B cell (primary cell): ENCODE results near the gene CRY2. TPM values are rescaled to one million over a fixed set of nuclear protein-coding genes. Genes with fewer than 3 reads are reported as not detected.

ENCODE experiments used
- ATAC-seq: fragments of 200-7000 bp; cut with Tn5 transposase; one replicate; pipeline ENCODE4 v1.10.0; 2021; ENCODE audit warnings: low read depth, mild to moderate bottlenecking, moderate number of reproducible peaks, moderate library complexity
- CTCF ChIA-PET: fragments of 350-600 bp; sonication (Branson Sonifier 250); formaldehyde crosslinking; loops from one replicate; lab custom pipeline; 2021; ENCODE audit warnings: antibody characterized with exemption, inconsistent platforms; lab: Charles Lee
- POLR2A ChIA-PET: fragments of 350-600 bp; sonication (Branson Sonifier 250); formaldehyde crosslinking; loops from one replicate; lab custom pipeline; 2021; ENCODE audit warnings: antibody characterized with exemption; lab: Charles Lee
- DNase-seq: peaks from one replicate; pipeline ENCODE4 v3.0.0; 2013
- H2AFZ ChIP-seq: 2 replicates; pipeline ENCODE4 v1.6.1; 2012; ENCODE audit warnings: mild to moderate bottlenecking, low read depth, low read length; ENCODE audit not compliant: insufficient read depth, poor library complexity, severe bottlenecking
- H3K27ac ChIP-seq, 2 donors: 1 replicate in 1 of 2; 2 replicates in 1 of 2; pipeline ENCODE4 v1.5.1; 2012 to 2013; ENCODE audit warnings: low read length in 2 of 2, mild to moderate bottlenecking in 2 of 2, moderate library complexity in 1 of 2
- H3K27me3 ChIP-seq, 4 experiments: fragments of 200-600 bp in 1 of 4; sonication (generic) in 1 of 4; replicated peaks in 1 of 4; 1 replicate in 2 of 4; 2 replicates in 2 of 4; pipeline versions ENCODE4 v1.6.1 to v1.7.0; 2013 to 2016; ENCODE audit warnings: low read length in 3 of 4, mild to moderate bottlenecking in 2 of 4, mixed read lengths in 1 of 4, moderate library complexity in 1 of 4; ENCODE audit not compliant: insufficient read depth in 4 of 4, control insufficient read depth in 3 of 4; ENCODE audit errors: control extremely low read depth in 1 of 4
- H3K36me3 ChIP-seq, 2 experiments: replicated peaks in 1 of 2; 1 replicate in 1 of 2; 2 replicates in 1 of 2; pipeline versions ENCODE4 v1.6.1 to v1.7.1; 2013; ENCODE audit warnings: low read length in 1 of 2; ENCODE audit not compliant: insufficient read depth in 2 of 2, control insufficient read depth in 1 of 2; ENCODE audit errors: control extremely low read depth in 1 of 2, extremely low read depth in 1 of 2
- H3K4me1 ChIP-seq, 2 donors: fragments of 200-600 bp in 1 of 2; sonication (generic) in 1 of 2; 1 replicate in 1 of 2; 2 replicates in 1 of 2; pipeline versions ENCODE4 v1.5.1 to v1.6.1; 2013 to 2017; ENCODE audit warnings: low read length in 2 of 2; ENCODE audit not compliant: control insufficient read depth in 2 of 2, insufficient read depth in 2 of 2
- H3K4me2 ChIP-seq: replicated peaks from 2 replicates; pipeline ENCODE3; 2012; ENCODE audit warnings: mild to moderate bottlenecking, low read depth, low read length; ENCODE audit not compliant: poor library complexity, severe bottlenecking
- H3K4me3 ChIP-seq, 5 experiments: fragments of 200-600 bp in 1 of 5; sonication (generic) in 1 of 5; 1 replicate in 3 of 5; 2 replicates in 2 of 5; pipeline versions ENCODE4 v1.5.1 to v1.7.0; 2011 to 2016; ENCODE audit warnings: low read length in 4 of 5, mild to moderate bottlenecking in 4 of 5, low read depth in 2 of 5, control low read depth in 1 of 5, moderate library complexity in 1 of 5; ENCODE audit not compliant: insufficient read depth in 1 of 5; ENCODE audit errors: control extremely low read depth in 1 of 5, extremely low read depth in 1 of 5
- H3K79me2 ChIP-seq: fragments of 200-600 bp; sonication (generic); one replicate; pipeline ENCODE4 v1.6.0; 2016; ENCODE audit warnings: low read length; ENCODE audit not compliant: control insufficient read depth, insufficient read depth
- H3K9ac ChIP-seq: fragments of 200-600 bp; sonication (generic); 2 replicates; pipeline ENCODE4 v1.6.1; 2017; ENCODE audit warnings: mild to moderate bottlenecking, low read length, moderate library complexity
- H3K9me3 ChIP-seq, 3 donors: one replicate each; pipeline versions ENCODE4 v1.6.1 to v1.7.1; 2013; ENCODE audit warnings: low read length in 2 of 3; ENCODE audit not compliant: control insufficient read depth in 2 of 3, insufficient read depth in 1 of 3; ENCODE audit errors: control extremely low read depth in 1 of 3
- H4K20me1 ChIP-seq: 2 replicates; pipeline ENCODE4 v1.6.0; 2012; ENCODE audit warnings: mild to moderate bottlenecking, low read length; ENCODE audit not compliant: insufficient read depth, control insufficient read depth, poor library complexity, severe bottlenecking
- H3K27ac Mint-ChIP-seq: one replicate; pipeline ENCODE4 v1.8.0; 2021; ENCODE audit warnings: mixed read lengths
- H3K27me3 Mint-ChIP-seq: one replicate; pipeline ENCODE4 v1.8.0; 2021; ENCODE audit warnings: mixed read lengths
- H3K4me1 Mint-ChIP-seq: one replicate; pipeline ENCODE4 v1.8.0; 2021; ENCODE audit warnings: mixed read lengths
- H3K4me3 Mint-ChIP-seq: one replicate; pipeline ENCODE4 v1.8.0; 2021; ENCODE audit warnings: mixed read lengths
- H3K9me3 Mint-ChIP-seq: one replicate; pipeline ENCODE4 v1.8.0; 2022; ENCODE audit warnings: mixed read lengths; ENCODE audit not compliant: insufficient read depth
- EZH2 ChIP-seq: IDR thresholded peaks from 2 replicates; pipeline ENCODE4 v1.6.1; 2012; ENCODE audit warnings: borderline replicate concordance, low read depth, mild to moderate bottlenecking, moderate library complexity, low read length; ENCODE audit not compliant: insufficient read depth, poor library complexity, severe bottlenecking
- WGBS: methylation state at CpG from one replicate; pipeline ENCODE4 v1.1.5; 2013; ENCODE audit warnings: missing lambda C conversion rate; ENCODE audit not compliant: insufficient coverage; 5-methylcytosine and 5-hydroxymethylcytosine counted together
- intact Hi-C: fragments of 100-400 bp; cut with micrococcal nuclease; formaldehyde crosslinking; loops from one replicate; pipeline ENCODE4 v1.10.0; 2022
- polyA plus RNA-seq: library from polyadenylated mRNA; depleted of rRNA; stranded (reverse); fragments of >200 nt; gene quantifications from 2 replicates; pipeline ENCODE4 v1.2.3, GENCODE V29; 2012
- total RNA-seq, 2 donors: library from RNA; stranded (reverse); fragments of 120-200 nt in 1 of 2; gene quantifications; 1 replicate in 1 of 2; 2 replicates in 1 of 2; pipeline versions ENCODE4 v1.2.3 to v1.2.4, GENCODE V29; 2013 to 2022
- TF ChIP-seq, protein P1 (sequence below): fragments of 200-600 bp; IDR thresholded peaks from one replicate; pipeline ENCODE4 v1.8.0; 2022; ENCODE audit warnings: antibody characterized with exemption, mild to moderate bottlenecking

CRY2 gene
- total and polyA plus RNA-seq, 2 donors (not counting 1 experiment from before 2014, with no cell fraction given), result 20.4 to 65.1 TPM

DNA sequence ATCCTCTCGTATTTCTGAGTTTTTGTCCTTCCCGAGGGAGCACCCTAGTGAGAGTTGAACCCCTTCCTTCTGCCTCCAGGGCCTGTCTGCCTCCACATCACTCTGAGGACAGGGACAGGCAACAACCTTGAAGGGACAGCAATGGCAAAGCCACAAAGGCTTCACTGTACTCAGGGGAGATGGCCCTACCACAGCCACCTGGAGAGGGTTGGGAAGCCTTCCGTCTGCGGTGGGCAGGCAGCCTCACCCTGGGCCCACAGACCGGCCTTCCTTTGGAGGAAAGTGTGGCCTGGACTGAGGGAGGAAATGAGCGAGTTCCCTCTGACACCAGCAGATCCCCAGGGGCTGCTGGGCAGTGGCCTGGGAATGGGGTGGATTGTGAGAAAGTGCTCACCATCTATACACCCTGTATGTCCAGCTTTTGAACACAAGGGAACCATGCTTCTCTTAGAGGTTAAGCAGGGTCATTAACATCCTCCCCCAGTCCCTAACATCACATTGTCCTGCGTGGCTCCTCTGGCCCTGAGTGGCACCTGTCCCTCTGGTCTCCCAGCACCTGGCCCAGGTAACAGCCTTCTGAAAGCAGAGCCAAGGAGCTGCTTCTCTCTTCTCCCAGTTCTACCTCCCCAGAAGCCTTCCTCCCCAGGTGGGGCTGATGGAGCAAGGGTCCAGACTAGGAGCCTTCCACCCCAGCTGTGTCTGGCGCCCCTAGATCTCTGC lies 35.5 kb upstream of the CRY2 start:
- H3K27me3 ChIP-seq, result no peaks in the 10 kb centered on the region
- H3K9ac ChIP-seq, result no peak overlapping the region
- DNase-seq, result no peak
- Mint-ChIP-seq H3K27ac (no peak overlapping the region), H3K9me3 (no peaks in the 10 kb centered on the region), H3K27me3 (no peaks in the 10 kb centered on the region), H3K4me3 (no peak overlapping the region), H3K4me1 (peaks cover 35% of the 10 kb centered on the region)
- TF ChIP-seq, protein P1, sequence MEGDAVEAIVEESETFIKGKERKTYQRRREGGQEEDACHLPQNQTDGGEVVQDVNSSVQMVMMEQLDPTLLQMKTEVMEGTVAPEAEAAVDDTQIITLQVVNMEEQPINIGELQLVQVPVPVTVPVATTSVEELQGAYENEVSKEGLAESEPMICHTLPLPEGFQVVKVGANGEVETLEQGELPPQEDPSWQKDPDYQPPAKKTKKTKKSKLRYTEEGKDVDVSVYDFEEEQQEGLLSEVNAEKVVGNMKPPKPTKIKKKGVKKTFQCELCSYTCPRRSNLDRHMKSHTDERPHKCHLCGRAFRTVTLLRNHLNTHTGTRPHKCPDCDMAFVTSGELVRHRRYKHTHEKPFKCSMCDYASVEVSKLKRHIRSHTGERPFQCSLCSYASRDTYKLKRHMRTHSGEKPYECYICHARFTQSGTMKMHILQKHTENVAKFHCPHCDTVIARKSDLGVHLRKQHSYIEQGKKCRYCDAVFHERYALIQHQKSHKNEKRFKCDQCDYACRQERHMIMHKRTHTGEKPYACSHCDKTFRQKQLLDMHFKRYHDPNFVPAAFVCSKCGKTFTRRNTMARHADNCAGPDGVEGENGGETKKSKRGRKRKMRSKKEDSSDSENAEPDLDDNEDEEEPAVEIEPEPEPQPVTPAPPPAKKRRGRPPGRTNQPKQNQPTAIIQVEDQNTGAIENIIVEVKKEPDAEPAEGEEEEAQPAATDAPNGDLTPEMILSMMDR, result no peak
- no peak for TF ChIP-seq EZH2
- peaks cover 13 to 18% of the 10 kb centered on the region in 2 donors for H3K4me1 ChIP-seq
- H3K9me3 ChIP-seq, result no peaks in the 10 kb centered on the region
- peaks cover 0 to 29% of the 10 kb centered on the region in 2 experiments for H3K36me3 ChIP-seq
- H2AFZ ChIP-seq, result no peak overlapping the region
- 100% methylated on average over 5 of the region's 8 CpGs for WGBS
- peaks cover 9% of the 10 kb centered on the region for H3K79me2 ChIP-seq
- ChIA-PET CTCF (no interaction called here), POLR2A (interaction anchor here (1.0 kb wide), 1 partner anchor 309 kb away, joined by 3 read pairs; no protein-coding TSS in a partner anchor)
- no peak overlapping the region for H3K4me3 ChIP-seq
- H4K20me1 ChIP-seq, result peaks cover 14% of the 10 kb centered on the region
- no peak for ATAC-seq
- H3K4me2 ChIP-seq, result no peak overlapping the region
- no peak overlapping the region for H3K27ac ChIP-seq
- intact Hi-C loops, result no loop called here
